Heart left ventricle (tissue), 13 donors: ENCODE measurements around the gene CABLES1.

Source experiments
- CTCF ChIP-seq, 12 donors: fragments of 200-600 bp; sonication (generic) in 4 of 12; IDR thresholded peaks; one replicate each; pipeline versions ENCODE4 v1.5.0 to v1.8.0; 2018 to 2022; ENCODE audit warnings: antibody characterized with exemption in 12 of 12, mild to moderate bottlenecking in 5 of 12
- POLR2A ChIP-seq, 2 donors: fragments of 450-650 bp; IDR thresholded peaks; one replicate each; pipeline ENCODE4 v1.6.1; 2017; ENCODE audit warnings: antibody characterized with exemption in 2 of 2, mild to moderate bottlenecking in 2 of 2, moderate library complexity in 2 of 2
- donor health status: ischemic (EF 13 %, LVEDD 7.1; RV severe dilation, severe dysfunction).
- donor health status: DM: no; HTN: yes; CAD: no.
- donor health status: DM: no; HTN: no; CAD: no.
- donor health status: ischemic (EF 25% LVEDD 6.9; RV normal size, moderate dysfunction).
- donor health status: ischemic (EF 25% LVEDD 5.7; RV mildly dilated, moderate dysfunction).
- donor health status: ischemic (EF 35%, LVEDD 5.7; RV mildly dilated, moderate dysfunction).
- donor health status: nonischemic (EF 11% LVEDD 7.7; RV severe dilation, severe dysfunction).
- donor health status: DM: yes; HTN: yes; CAD: no.
- donor health status: PGD.
- donor health status: ischemic (EF 29% LVEDD 5.4; RV normal size, mild dysfunction).
- donor health status: nonischemic (EF 23%, LVEDD 6.1; RV moderate dilation, normal function).

GRCh38 chr18:23095463-23095862, 39.8 kb upstream of the CABLES1 start:
- TF ChIP-seq CTCF (IDR thresholded peaks at IDR 0.05), result no peak
- TF ChIP-seq POLR2A (IDR thresholded peaks at IDR 0.05), result no peak
